Activated CD4-positive, alpha-beta T cell treated with anti-CD3 and anti-CD28 coated beads, Interleukin-2, Interleukin-6, amounts not matched to agents 100 ng/mL and 50 ng/mL, durations not matched to agents 16 hours and 8 hours (primary cell): Measurements from ENCODE around the gene WDR74.
"Not testable (repeated sequence)": the region's sequence is repeated elsewhere in the genome, so short reads cannot be mapped to it uniquely, and the experiment has no call there.

Source experiments
- DNase-seq: peaks from one replicate; pipeline ENCODE4 v3.0.0-alpha.2; 2020

WDR74 gene

DNA sequence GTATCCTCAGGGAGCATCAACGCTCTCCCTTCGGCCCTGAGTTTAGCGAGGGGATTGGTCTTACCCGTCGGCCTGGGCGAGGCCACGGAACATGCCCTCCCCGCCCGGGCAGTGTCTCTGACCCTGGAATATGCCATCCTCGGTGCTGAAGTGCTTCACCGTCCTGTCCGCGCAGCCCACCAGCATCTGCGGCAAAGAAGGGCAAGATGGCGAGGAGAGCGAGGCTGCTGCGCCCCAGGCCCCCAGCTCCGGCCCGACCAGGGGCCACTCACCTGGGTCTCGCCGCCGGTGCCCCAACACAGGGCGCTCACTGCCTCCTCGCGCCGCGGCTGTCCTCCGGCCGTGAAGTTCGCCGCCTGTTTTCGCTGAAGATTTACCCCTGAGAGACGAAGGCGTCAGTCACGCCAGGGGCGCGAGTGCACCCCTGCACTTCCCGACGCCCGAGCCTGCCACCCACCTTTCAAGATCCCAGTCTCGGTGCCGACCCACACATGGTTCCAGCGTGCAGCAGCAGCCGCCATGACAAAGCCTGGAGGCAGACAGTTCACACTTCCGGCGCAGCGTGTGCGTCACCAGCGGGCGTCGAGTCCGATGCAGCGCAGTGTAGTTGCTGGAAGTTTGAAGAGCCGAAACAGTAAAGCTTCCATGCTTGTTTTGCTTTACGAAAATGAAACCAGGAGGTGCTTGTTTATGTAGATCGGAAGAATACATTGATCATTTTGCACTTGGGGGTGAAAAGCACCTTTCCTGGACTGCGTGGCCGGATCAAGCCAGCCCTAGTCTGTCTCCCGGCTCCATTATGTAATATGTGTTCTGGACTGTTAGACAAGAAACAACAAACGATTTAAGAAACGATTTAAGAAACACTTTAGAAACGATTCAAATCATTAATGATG is at the start of gene WDR74:
WDR74 (minus strand) TSS at position 541 of the 896 bp plus-strand sequence; CDS start at position 521, 20 bp downstream.
- DNase-seq = peak; percentile 97

DNA sequence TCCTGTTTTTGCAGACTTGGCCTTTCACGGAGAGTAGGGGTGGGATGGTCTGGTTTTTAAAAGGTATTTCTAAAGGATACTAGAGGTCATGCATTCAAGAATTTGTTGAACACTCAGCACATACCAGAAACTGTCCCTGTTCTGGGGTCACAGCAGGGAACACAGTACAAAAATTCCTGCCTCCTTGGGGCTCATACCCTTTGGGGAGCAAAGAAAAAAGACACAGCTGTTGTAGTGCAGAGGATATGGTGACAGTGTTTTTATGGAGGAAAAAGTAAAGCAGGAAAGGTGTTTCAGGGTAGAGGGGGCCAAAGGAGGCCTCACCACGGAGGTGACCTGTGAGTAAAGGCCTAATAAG is 49.7 kb upstream of the WDR74 start:
- no peak for DNase-seq

DNA sequence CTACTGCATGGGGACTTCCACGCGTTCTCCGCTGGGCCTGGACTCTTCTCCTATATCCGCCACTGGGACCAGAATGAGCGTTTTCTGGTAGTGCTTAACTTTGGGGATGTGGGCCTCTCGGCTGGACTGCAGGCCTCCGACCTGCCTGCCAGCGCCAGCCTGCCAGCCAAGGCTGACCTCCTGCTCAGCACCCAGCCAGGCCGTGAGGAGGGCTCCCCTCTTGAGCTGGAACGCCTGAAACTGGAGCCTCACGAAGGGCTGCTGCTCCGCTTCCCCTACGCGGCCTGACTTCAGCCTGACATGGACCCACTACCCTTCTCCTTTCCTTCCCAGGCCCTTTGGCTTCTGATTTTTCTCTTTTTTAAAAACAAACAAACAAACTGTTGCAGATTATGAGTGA is 49.0 kb upstream of the WDR74 start:
- no peak for DNase-seq

DNA sequence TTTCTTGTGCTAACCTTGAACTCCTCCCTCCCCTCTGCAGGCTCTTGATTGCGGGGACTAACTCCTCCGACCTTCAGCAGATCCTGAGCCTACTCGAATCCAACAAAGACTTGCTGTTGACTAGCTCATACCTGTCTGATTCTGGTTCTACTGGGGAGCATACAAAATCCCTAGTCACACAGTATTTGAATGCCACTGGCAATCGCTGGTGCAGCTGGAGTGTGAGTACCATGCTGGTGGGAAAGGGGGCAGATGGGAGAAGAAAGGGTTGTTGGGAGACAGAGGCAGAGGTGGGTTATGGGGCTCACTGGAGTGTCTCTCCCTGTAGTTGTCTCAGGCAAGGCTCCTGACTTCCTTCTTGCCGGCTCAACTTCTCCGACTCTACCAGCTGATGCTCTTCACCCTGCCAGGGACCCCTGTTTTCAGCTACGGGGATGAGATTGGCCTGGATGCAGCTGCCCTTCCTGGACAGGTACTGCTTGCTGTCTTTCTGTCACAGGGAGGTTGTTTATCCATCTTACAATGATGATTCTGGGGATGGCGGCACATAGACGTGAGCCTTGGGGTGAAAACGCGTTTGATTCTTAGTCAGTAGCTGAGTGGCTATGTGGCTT is 45.9 kb upstream of the WDR74 start:
- DNase-seq = no peak

DNA sequence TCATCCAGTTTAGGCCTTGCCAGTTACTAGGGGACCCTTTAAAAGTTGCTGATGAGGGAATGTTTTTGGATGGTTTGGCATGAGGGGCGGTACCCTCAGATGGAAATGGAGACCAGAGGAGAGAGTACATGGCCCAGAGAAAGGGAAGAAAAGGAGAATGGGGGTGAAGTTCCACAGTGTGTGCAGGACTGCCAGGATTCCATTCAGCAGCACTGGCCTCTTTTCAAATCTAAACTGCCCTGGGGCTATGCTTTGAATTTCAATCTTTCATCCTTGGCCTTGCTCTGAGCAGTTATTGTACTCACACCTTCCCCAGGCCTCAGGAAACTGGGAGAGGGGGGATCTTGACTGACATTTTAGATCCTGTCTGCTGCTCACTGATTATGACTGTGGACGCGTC is 44.3 kb upstream of the WDR74 start:
- no peak for DNase-seq

DNA sequence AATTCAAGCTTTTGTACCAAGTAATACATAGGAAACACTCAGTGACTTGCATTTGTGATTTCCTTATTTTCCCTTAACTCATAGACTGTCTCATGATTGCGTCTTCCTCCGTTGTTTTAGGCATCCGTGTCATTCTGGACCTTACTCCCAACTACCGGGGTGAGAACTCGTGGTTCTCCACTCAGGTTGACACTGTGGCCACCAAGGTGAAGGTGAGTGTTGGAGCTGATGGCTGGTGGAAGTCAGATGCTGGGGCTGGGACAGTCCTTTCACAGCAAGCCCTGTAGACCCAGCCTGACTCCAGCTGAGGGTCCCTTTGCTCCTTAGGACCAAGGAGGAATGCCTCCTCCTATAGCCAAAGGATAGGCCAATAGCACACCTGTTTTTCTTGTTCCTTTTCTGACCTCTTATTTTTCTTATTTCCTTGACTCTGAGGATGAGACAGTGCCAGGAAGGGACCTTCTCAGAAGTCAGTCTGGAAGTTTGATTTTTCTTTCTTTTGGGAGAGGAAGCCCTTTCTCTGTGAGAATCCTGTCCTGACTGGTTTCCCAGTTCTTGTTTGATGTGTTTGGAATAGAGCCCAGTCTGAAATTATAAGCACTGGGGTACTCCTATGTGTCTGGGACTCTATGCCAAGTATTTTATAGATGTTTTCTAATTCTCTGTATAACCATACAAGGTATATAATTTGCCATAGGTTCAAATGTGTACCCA is 43.6 kb upstream of the WDR74 start:
- DNase-seq = no peak

DNA sequence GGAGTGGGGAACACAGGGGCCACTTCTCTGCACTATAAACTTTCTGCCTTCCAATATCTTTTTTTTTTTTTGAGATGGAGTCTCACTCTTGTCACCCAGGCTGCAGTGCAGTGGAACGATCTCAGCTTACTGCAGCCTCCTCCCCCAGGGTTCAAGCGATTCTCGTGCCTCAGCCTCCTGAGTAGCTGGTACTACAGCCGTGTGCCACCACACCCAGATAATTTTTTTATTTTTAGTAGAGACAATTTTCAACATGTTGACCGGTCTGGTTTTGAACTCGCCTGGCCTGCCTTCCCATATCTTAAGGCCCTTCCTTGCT is 43.0 kb upstream of the WDR74 start:
- no peak for DNase-seq

DNA sequence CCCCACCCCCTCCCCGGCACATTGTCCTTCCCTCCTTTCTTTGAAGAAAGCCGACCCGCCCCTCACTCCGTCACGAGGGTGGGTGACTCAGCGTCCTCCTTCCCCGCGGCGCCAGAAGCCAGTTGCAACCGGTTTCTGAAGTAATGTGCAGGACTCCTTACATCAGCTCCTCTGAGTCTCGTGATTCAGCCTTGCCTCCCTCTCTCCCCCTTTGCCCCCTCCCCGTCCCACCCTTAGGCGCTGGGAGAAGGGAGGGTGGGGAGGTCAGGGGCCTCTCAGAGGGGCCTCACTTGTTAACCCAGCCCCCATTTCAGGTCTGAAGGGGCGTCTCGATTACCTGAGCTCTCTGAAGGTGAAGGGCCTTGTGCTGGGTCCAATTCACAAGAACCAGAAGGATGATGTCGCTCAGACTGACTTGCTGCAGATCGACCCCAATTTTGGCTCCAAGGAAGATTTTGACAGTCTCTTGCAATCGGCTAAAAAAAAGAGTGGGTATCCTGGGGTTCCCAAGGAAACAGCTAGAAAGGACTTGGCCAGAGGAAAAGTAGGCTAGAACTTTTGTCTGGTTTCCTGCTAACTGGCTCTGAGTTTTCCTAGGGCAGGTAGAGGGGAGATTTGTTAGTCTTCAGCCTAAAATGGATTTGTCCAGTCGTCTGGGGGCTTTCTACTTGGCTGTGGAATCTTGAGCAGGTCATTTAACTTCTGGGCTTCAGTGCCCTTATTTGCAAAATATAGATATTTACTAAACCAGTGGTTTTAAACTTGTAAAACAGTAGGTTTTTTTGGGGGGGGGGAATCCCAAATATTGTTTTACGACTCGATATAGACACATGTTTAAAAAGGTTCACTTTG is 42.4 kb upstream of the WDR74 start:
- DNase-seq = peak; percentile 96

DNA sequence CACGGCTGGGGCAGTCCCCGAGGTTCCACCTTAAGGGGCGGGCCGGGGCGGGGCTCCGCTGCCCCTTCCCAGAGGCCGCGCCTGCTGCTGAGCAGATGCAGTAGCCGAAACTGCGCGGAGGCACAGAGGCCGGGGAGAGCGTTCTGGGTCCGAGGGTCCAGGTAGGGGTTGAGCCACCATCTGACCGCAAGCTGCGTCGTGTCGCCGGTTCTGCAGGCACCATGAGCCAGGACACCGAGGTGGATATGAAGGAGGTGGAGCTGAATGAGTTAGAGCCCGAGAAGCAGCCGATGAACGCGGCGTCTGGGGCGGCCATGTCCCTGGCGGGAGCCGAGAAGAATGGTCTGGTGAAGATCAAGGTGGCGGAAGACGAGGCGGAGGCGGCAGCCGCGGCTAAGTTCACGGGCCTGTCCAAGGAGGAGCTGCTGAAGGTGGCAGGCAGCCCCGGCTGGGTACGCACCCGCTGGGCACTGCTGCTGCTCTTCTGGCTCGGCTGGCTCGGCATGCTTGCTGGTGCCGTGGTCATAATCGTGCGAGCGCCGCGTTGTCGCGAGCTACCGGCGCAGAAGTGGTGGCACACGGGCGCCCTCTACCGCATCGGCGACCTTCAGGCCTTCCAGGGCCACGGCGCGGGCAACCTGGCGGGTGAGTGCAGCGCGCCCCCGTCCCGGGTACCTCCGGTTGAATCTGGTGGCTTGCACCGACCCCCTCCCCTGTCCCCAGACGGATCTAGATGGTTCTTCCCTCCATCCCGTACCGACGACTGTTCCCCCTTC is 41.6 kb upstream of the WDR74 start, which contains the start of gene SLC3A2:
SLC3A2 (plus strand) TSS at position 94 of the 776 bp plus-strand sequence; CDS start at position 222, 128 bp downstream.
- DNase-seq = peak; percentile 95

DNA sequence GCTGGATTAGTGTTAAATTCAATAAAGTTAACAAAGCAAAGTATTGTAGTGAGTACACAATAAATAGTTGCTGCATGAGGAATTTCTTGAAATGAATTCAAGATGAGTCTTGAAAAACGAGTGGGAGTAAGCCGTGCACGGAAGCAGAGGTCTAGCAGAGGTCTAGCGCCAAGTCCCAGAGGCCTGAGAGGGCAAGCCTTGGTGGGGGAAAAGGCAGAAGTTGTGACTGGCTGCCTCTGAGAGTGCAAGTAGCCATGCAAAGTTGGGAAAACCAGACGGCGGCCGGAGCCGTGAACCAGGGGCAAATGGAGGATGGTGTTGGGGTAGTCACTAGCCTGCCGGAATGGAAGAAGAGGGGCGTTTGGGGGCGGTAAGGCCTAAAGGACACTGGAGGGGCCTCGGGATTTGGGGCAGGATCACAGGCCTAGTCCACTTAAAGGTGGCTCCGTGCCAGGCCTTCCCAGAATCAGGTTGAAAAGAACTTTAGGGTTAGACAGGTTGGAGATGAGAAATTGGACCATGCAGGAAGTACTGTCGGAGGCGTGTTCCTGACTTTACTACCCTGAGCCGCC is 40.9 kb upstream of the WDR74 start:
- peak; percentile 48 for DNase-seq

DNA sequence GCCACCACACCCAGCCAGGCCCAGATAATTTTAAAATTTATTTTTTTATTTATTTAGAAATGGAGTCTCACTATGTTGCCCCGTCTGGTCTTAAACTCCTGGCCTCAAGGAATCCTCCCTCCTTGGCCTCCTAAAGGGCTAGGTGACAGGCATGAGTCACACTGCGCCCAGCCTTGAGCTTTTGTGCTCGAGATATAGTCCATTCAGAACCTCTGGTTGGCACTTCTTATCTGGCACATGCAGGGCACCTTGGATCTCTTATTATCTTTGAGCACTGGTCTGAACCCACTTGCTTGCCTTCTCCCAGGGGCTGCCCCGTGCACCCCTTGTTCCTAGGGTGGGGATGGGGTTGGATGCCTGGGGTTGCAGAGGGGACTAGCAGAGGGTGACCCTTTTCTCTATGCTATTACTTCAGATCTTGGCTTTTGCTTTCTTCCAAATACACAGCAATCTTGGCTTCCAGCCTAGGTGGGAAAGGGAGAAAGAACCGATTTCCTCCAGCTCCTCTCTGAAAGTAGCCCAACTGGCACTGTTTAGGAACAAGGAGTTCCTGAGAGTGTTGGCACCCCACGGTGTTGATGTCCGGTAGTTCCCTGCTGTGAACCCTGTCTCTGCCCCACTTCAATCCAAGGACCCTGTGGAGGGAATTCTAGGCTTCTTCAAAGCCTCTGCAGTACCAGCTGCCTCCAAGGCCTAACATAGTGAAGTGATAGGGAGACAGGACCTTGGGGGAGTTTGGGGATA is 40.0 kb upstream of the WDR74 start:
- DNase-seq = no peak

DNA sequence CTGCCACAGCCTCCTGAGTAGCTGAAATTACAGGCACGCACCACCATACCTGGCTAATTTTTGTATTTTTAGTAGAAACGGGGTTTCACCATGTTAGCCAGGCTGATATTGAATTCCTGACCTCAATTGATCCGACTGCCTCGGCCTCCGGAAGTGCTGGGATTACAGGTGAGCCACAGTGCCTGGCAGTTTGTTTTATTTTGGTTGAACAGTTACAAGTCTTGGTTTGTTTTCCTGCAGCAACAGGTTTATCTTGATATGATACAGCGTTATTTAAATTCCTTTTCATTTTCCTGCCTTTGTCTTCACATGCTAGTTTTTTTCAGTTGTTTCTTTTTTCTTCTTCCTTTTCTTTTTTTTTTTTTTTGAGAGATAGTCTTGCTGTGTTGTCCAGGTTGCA is 37.3 kb upstream of the WDR74 start:
- no peak for DNase-seq

DNA sequence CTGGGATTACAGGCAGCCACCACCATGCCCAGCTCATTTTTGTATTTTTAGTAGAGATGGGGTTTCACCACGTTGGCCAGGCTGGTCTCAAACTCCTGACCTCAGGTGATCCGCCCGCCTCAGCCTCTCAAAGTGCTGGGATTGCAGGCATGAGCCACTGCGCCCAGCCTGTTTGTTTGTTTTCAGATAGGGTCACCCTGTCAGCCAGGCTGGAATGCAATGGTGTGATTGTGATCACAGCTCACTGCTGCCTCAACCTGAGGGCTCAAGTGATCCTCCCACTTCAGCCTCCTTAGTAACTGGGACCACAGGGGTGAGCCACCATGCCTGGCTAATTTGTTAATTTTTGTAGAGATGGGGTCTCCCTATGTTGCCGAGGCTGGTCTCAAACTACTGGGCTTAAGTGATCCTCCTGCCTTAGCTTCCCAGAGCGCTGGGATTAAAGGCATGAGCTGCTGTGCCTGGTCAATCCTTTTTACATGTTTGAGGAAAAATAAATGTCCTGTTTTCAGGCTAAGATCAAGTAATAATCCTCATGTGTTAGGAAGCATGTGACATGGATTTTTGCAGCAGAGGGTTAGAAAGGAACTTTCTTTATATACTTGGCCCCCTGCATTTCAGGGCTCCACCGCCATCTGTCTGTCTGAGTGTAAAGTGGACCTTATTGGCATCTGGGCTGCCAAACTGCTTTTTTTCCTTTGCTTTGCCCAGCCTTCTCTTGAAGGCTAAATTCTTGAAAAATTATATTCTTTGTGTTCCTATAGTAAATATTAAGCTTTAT is 36.5 kb upstream of the WDR74 start:
- DNase-seq = no peak

DNA sequence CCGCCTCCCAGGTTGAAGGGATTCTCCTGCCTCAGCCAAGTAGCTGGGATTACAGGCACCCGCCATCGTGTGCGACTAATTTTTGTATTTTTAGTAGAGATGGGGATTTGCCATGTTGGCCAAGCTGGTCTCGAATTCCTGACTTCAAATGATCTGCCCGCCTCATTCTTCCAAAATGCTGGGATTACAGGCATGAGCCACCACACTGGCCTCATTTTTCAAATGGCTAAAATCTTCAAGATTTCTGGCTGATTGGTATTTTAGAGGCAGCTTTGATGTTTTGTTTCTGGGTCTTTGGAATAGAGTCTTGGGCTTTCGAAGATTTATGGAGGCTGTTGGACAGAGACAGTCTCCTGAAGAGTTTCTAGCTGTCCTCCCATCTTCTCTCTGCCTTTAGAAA is 35.5 kb upstream of the WDR74 start:
- no peak for DNase-seq

DNA sequence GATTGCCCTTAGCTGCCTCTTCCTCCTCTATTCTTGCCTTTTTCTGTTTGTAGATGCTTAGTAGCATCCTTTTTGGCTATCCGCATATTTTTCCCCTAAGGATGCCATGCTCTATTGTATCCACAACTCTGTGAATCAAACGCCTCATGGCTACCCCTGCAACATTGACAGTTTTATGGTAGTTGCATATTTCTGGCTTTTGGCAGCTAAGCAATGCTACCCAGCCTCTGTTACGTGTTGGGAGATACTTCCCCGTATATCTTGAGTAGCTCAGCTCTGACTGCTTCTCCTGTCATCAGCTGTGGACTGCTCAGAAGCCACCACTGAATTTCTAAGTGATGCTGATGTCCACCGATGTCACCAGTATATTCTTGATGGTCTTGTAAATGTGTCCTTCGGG is 26.2 kb upstream of the WDR74 start:
- no peak for DNase-seq

DNA sequence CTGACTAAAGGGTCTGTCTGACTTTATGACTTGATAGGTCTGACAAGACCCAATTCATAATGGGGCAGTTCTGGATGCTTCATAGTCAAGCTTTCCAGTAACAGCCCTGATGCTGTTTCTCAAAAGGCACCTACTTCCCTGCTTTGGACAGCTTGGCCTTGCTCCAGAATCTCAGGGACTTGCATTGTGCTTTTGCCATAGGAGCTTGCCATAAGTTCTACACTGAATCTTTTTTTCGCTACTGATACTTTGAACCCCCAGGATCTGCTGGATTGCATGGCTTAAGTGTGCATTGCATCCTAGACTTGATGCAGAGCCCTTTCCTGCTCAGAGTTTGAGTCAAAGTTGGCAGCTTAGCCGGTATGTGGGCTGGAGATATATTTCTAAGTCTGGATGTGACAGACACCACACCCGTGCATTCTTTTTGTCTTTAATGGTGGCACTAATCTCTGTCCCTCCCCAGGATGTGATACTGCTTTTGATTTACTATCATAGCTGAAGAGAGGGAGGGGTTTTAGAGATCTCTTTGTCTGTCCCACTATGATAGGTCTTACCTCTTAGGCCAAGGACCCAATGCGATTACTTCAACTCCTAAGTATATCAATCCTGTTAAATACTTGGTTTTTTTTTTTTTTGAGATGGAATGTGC is 24.4 kb upstream of the WDR74 start:
- DNase-seq = no peak

DNA sequence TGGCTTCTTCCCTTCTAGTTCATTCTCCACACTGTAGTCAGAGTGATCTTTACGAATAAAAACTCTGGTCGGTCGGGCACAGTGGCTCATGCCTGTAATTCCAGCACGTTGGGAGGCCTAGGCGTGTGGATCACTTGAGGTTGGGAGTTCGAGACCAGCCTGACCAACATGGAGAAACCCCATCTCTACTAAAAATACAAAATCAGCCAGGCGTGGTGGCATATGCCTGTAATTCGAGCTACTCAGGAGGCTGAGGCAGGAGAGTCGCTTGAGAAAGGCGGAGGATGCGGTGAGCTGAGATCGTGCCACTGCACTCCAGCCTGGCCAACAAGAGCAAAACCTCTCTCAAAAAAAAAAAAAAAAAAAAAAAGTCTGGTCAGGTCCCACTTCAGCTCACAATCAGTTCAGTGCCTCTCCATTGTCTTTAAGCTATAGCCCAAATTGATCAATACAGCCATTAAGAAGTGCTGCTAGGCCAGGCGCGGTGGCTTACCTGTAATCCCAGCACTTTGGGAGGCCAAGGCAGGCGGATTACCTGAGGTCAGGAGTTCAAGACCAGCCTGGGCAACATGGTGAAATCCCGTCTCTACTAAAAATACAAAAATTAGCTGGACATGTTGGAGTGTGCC is 22.3 kb upstream of the WDR74 start:
- not testable (repeated sequence) for DNase-seq

DNA sequence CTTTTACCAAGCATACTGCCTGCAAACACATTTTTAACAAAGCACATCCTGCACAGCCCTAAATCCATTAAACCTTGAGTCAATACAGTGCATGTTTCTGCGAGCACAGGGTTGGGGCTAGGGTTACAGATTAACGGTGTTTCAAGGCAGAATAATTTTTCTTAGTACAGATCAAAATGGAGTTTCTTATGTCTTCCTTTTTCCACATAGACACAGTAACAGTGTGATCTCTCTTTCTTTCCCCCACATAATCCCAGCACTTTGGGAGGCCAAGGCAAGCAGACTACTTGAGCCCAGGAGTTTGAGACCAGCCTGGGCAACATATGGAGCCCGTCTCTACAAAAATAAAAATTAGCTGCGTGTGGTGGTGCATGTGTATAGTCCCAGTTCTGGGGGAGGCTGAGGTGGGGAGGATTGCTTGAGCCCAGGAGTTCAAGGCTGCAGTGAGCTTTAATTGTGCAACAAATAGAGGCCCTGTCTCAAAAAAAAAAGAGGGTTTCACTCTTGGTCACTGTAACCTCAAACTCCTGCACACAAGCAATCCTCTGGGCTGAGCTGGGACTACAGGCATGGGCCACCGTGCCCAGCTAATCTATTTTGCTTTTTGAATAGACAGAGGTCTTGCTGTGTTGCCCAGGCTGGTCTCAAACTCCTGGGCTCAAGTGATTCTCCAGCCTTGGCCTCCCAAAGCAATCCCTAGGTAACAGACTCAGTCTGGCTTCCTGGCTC is 21.6 kb upstream of the WDR74 start:
- DNase-seq = peak; percentile 73
